ENCODE results near the gene PCNX4.
"Not testable (repeated sequence)": the region's sequence is repeated elsewhere in the genome, so short reads cannot be mapped to it uniquely, and the experiment has no call there.

PCNX4 gene

DNA sequence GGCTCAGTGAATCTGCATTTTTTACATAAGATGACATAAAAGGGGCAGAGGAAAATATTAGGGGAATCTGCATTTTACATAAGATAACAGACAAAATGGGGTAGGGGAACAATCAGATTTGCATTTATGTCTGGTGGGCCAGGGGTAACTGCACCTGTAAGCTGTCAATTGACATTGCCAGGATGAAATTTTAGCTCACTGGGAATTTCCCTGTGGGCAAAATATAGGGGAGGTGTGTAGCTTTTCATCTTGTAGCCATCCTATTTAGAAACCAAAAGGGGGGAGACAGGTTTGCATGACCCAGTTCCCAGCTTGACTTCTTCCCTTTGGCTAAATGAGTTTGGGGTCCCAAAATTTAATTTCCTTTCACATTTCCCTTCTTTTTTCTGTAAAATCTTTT, 3.5 kb downstream of the PCNX4 start:
- TF ChIP-seq, protein P1, sequence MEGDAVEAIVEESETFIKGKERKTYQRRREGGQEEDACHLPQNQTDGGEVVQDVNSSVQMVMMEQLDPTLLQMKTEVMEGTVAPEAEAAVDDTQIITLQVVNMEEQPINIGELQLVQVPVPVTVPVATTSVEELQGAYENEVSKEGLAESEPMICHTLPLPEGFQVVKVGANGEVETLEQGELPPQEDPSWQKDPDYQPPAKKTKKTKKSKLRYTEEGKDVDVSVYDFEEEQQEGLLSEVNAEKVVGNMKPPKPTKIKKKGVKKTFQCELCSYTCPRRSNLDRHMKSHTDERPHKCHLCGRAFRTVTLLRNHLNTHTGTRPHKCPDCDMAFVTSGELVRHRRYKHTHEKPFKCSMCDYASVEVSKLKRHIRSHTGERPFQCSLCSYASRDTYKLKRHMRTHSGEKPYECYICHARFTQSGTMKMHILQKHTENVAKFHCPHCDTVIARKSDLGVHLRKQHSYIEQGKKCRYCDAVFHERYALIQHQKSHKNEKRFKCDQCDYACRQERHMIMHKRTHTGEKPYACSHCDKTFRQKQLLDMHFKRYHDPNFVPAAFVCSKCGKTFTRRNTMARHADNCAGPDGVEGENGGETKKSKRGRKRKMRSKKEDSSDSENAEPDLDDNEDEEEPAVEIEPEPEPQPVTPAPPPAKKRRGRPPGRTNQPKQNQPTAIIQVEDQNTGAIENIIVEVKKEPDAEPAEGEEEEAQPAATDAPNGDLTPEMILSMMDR (IDR thresholded peaks at IDR 0.05), result no peak
- Histone ChIP-seq H3K4me1 (peaks cover 0 to 35% (median 7%) of the 10 kb centered on the region in 4 donors), H3K9me3 (no peaks in the 10 kb centered on the region), H3K4me3 (no peak overlapping the region), H3K27ac (no peak overlapping the region), H3K27me3 (no peaks in the 10 kb centered on the region), H3K36me3 (no peaks in the 10 kb centered on the region)
- no peak for DNase-seq
- intact Hi-C loops (cut with DNase I; ENCODE audit: low total_unique reads), result loop anchor here (10.0 kb wide), 1 partner anchor 150 kb away; the partner anchor contains the start of gene PPM1A

DNA sequence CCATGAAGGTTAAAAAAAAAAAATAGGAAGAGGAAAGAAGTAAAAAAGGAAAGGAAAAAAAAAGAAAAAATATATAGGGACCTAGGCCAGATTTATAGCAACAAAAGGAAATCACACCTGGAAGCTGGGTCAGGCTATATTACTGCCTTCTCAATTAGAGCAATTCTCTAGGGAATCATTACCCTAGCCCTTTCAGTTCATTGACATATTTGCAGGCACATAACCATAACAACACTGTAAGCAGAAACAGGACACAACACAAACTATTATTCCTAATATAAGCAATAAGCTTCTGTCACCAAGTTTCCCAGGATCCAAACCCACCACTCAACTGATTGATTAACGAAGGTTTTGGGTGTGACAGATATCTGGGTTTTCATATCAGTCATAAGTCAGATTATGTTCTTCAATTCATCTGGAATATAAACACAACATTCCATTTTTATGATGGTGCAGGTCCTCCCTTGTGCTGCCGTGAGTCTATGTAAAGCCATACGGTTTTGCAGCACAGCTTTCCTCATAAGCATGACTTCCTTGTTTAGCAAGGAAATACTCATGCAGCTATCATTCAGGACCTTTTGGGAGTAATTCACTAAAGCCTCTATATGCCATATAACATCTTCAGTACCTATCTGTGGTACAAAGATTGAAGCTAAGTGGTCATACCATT, 4.2 kb downstream of the PCNX4 start:
- DNase-seq, result no peak
- Histone ChIP-seq H3K27me3 (no peaks in the 10 kb centered on the region), H3K4me1 (peaks cover 0 to 35% (median 7%) of the 10 kb centered on the region in 4 donors), H3K9me3 (no peaks in the 10 kb centered on the region), H3K36me3 (no peaks in the 10 kb centered on the region), H3K4me3 (no peak overlapping the region), H3K27ac (no peak overlapping the region)
- intact Hi-C loops (cut with DNase I; ENCODE audit: low total_unique reads), result loop anchor here (10.0 kb wide), 1 partner anchor 149 kb away; the partner anchor contains the start of gene PPM1A
- TF ChIP-seq, protein P1 (IDR thresholded peaks at IDR 0.05), result no peak

DNA sequence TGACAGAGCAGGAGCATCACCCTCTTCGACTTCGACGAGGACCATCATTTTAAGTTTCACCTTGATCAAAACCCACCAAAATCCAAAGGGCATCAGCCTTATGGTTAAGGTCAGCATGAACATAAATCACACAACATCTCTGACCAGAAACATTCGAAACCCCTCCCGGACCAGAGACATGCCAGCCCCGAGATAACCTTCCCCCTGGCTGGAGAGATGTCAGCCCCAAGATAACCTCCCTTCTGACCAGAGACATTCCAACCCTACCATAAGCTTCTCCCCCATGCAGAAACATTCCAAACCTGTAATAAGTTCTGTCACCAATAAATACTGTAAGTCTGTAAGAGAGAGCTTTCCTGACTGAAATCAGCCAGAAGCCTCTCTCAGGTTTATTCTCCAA, 6.3 kb downstream of the PCNX4 start:
- Histone ChIP-seq H3K9me3 (no peaks in the 10 kb centered on the region), H3K27ac (no peak overlapping the region), H3K4me1 (peaks cover 0 to 51% (median 12%) of the 10 kb centered on the region in 4 donors), H3K36me3 (no peaks in the 10 kb centered on the region), H3K4me3 (no peak overlapping the region), H3K27me3 (no peaks in the 10 kb centered on the region)
- intact Hi-C loops (cut with DNase I; ENCODE audit: low total_unique reads), result loop anchor here (10.0 kb wide), 1 partner anchor 147 kb away; the partner anchor contains the start of gene PPM1A
- TF ChIP-seq, protein P1 (IDR thresholded peaks at IDR 0.05), result no peak
- DNase-seq, result no peak

DNA sequence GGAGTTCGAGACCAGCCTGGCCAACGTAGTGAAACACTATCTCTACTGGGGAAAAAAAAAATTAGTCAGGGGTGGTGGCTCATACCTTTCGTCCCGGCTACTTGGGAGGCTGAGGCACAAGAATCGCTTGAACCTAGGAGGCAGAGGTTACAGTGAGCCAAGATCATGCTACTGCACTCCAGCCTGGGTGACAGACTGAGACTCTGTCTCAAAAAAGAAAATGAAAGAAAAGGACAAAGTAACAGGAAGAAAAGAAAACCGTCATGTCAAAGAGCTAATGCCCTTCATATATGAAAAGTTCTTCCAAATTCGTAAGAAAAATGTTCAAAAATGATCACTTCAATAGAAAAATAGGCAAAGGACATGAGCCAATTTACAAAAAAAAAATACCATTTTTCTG, 8.1 kb downstream of the PCNX4 start:
- peaks cover 0 to 39% (median 6%) of the 10 kb centered on the region in 4 donors for H3K4me1 ChIP-seq
- not testable (repeated sequence) for H3K27ac ChIP-seq, DNase-seq, H3K9me3 ChIP-seq, H3K27me3 ChIP-seq, H3K36me3 ChIP-seq, H3K4me3 ChIP-seq
- intact Hi-C loops (cut with DNase I; ENCODE audit: low total_unique reads), result loop anchor here (10.0 kb wide), 1 partner anchor 145 kb away; the partner anchor contains the start of gene PPM1A

DNA sequence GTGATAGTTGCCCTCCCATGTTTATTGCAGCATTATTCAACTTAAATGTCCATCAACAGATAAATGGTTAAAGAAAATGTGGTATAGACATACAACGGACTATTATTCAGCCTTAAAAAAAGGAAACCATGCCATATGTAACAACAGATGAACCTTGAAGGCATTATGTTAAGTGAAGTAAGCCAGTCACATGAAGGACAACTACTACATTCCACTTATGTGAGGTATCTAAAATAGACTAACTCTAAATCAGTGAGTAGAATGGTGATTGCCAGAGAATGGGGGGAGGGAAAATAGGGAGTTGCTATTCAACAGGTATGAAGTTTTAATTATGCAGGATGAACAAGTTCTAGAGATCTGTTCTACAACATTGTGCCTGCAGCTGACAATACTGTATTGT, 10.1 kb downstream of the PCNX4 start:
- TF ChIP-seq, protein P1 (IDR thresholded peaks at IDR 0.05), result no peak
- H3K27ac ChIP-seq, result no peak overlapping the region
- H3K36me3 ChIP-seq, result no peaks in the 10 kb centered on the region
- no peaks in the 10 kb centered on the region for H3K9me3 ChIP-seq
- intact Hi-C loops (cut with DNase I; ENCODE audit: low total_unique reads), result no loop called here
- no peaks in the 10 kb centered on the region for H3K27me3 ChIP-seq
- no peak overlapping the region for H3K4me3 ChIP-seq
- no peak for DNase-seq
- peaks cover 0 to 34% (median 6%) of the 10 kb centered on the region in 4 donors for H3K4me1 ChIP-seq

DNA sequence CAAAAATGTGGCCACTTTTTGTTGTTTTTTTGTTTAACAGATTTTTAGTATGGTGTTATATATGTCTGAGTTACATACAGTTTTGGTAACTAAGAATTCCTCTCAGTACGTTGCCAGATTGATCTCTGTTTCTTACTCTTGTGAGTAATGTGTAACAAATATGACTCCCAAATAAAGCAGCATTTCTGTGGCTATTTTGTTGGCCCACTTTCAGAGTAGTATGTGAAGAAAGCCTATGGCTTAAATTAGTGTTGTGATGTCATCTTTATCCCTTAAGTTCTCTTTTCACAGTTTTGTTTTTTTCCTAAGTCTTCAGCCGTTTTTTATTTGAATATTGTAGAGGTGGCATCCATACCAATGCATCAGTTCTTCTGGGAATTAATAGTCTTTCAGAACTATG, 10.7 kb downstream of the PCNX4 start:
- no peaks in the 10 kb centered on the region for H3K27me3 ChIP-seq
- no peaks in the 10 kb centered on the region for H3K9me3 ChIP-seq
- no peak for DNase-seq
- intact Hi-C loops (cut with DNase I; ENCODE audit: low total_unique reads), result no loop called here
- TF ChIP-seq, protein P1 (IDR thresholded peaks at IDR 0.05), result no peak
- no peak overlapping the region for H3K27ac ChIP-seq
- H3K4me1 ChIP-seq, result peaks cover 0 to 40% (median 6%) of the 10 kb centered on the region in 4 donors
- no peak overlapping the region for H3K4me3 ChIP-seq
- H3K36me3 ChIP-seq, result no peaks in the 10 kb centered on the region

Measured in tibial artery (tissue), 4 donors.